22Rv1 (cell line): Measurements from ENCODE around the gene MMP7.
"Not testable (repeated sequence)": the region's sequence is repeated elsewhere in the genome, so short reads cannot be mapped to it uniquely, and the experiment has no call there.

Source experiments
- H3K27ac ChIP-seq: fragments of 450-650 bp; 2 replicates; pipeline ENCODE4 v1.5.1; 2017
- CTCF ChIP-seq: fragments of 450-650 bp; IDR thresholded peaks from 2 replicates; pipeline ENCODE4 v1.5.1; 2017; ENCODE audit warnings: mild to moderate bottlenecking
- ZFX ChIP-seq: fragments of 450-650 bp; IDR thresholded peaks from 2 replicates; pipeline ENCODE4 v1.6.1; 2017; ENCODE audit warnings: antibody characterized with exemption, borderline replicate concordance

MMP7 gene

GRCh38 chr11:102516179-102516578, 14.4 kb downstream of the MMP7 start:
- TF ChIP-seq CTCF (no peak), ZFX (no peak)
- H3K27ac ChIP-seq = no peak overlapping the region

- TF ChIP-seq CTCF (no peak), ZFX (no peak)
- no peak overlapping the region for H3K27ac ChIP-seq
Observed at GRCh38 chr11:102513869-102514268, 16.7 kb downstream of the MMP7 start.

- no peak overlapping the region for H3K27ac ChIP-seq
- TF ChIP-seq CTCF (no peak), ZFX (no peak)
Observed at GRCh38 chr11:102510439-102511135, 20.0 kb downstream of the MMP7 start.

- H3K27ac ChIP-seq = not testable (repeated sequence)
Observed at GRCh38 chr11:102502831-102503230, 27.7 kb downstream of the MMP7 start.

- no peak overlapping the region for H3K27ac ChIP-seq
- TF ChIP-seq CTCF = no peak
- TF ChIP-seq ZFX = no peak
Observed at GRCh38 chr11:102500829-102501228, 29.7 kb downstream of the MMP7 start.

GRCh38 chr11:102499931-102500330, 30.6 kb downstream of the MMP7 start:
- no peak for TF ChIP-seq ZFX
- no peak for TF ChIP-seq CTCF
- H3K27ac ChIP-seq = no peak overlapping the region

GRCh38 chr11:102499151-102499550, 31.4 kb downstream of the MMP7 start:
- TF ChIP-seq ZFX = no peak
- TF ChIP-seq CTCF = no peak
- no peak overlapping the region for H3K27ac ChIP-seq

- no peak for TF ChIP-seq CTCF
- TF ChIP-seq ZFX = no peak
- no peak overlapping the region for H3K27ac ChIP-seq
Observed at GRCh38 chr11:102497061-102497460, 33.5 kb downstream of the MMP7 start.
